CD4-positive, alpha-beta T cell (primary cell): ENCODE data around the gene TSPAN18. TPM values are rescaled to one million over a fixed set of nuclear protein-coding genes. Genes with fewer than 3 reads are reported as not detected.

Source experiments
- ATAC-seq: fragments of 200-7000 bp; cut with Tn5 transposase; one replicate; pipeline ENCODE4 v1.10.0; 2022; ENCODE audit warnings: mild to moderate bottlenecking; ENCODE audit not compliant: poor library complexity
- CTCF ChIA-PET: fragments of 350-600 bp; sonication (Branson Sonifier 250); formaldehyde crosslinking; loops from one replicate; lab custom pipeline; 2021; ENCODE audit warnings: antibody characterized with exemption, inconsistent platforms; lab: Charles Lee
- POLR2A ChIA-PET: fragments of 350-600 bp; sonication (Branson Sonifier 250); formaldehyde crosslinking; loops from one replicate; lab custom pipeline; 2021; ENCODE audit warnings: antibody characterized with exemption, inconsistent platforms; lab: Charles Lee
- DNase-seq, 14 experiments: peaks; one replicate each; pipeline ENCODE4 v3.0.0-alpha.2; 2013 to 2020; ENCODE audit warnings: mixed read lengths in 2 of 14
- H3K27ac ChIP-seq, 2 donors: one replicate each; pipeline versions ENCODE4 v1.5.1 to v1.7.0; 2013; ENCODE audit warnings: low read length in 2 of 2, low read depth in 1 of 2, mild to moderate bottlenecking in 1 of 2
- H3K27me3 ChIP-seq, 2 experiments: 1 replicate in 1 of 2; 2 replicates in 1 of 2; pipeline versions ENCODE4 v1.6.1 to v1.7.0; 2013; ENCODE audit warnings: low read length in 2 of 2, control low read depth in 1 of 2, mild to moderate bottlenecking in 1 of 2, moderate library complexity in 1 of 2; ENCODE audit not compliant: insufficient read depth in 2 of 2, control insufficient read depth in 1 of 2
- H3K36me3 ChIP-seq: one replicate; pipeline ENCODE4 v1.6.1; 2013; ENCODE audit warnings: low read length, control low read depth; ENCODE audit not compliant: insufficient read depth
- H3K4me1 ChIP-seq: one replicate; pipeline ENCODE4 v1.6.1; 2013; ENCODE audit warnings: low read length, control low read depth; ENCODE audit not compliant: insufficient read depth
- H3K4me3 ChIP-seq: one replicate; pipeline ENCODE4 v1.5.1; 2013; ENCODE audit warnings: mild to moderate bottlenecking, low read length, moderate library complexity
- H3K9me3 ChIP-seq, 2 experiments: 1 replicate in 1 of 2; 2 replicates in 1 of 2; pipeline versions ENCODE4 v1.6.1 to v1.7.0; 2013; ENCODE audit warnings: low read length in 2 of 2, mild to moderate bottlenecking in 2 of 2, control low read depth in 1 of 2, moderate library complexity in 1 of 2; ENCODE audit not compliant: control insufficient read depth in 1 of 2, insufficient read depth in 1 of 2
- H3K27ac Mint-ChIP-seq: one replicate; pipeline ENCODE4 v1.8.0; 2020; ENCODE audit warnings: mixed read lengths
- H3K27me3 Mint-ChIP-seq: one replicate; pipeline ENCODE4 v1.8.0; 2021; ENCODE audit warnings: mixed read lengths
- H3K36me3 Mint-ChIP-seq: one replicate; pipeline ENCODE4 v1.8.0; 2021; ENCODE audit warnings: low read depth, mixed read lengths
- H3K4me1 Mint-ChIP-seq: one replicate; pipeline ENCODE4 v1.8.0; 2021; ENCODE audit warnings: low read depth, mixed read lengths
- H3K4me3 Mint-ChIP-seq: one replicate; pipeline ENCODE4 v1.8.0; 2020; ENCODE audit warnings: mild to moderate bottlenecking, mixed read lengths
- H3K9me3 Mint-ChIP-seq: one replicate; pipeline ENCODE4 v1.8.0; 2020; ENCODE audit warnings: mixed read lengths
- CTCF ChIP-seq: fragments of 200-600 bp; IDR thresholded peaks from one replicate; pipeline ENCODE4 v1.8.0; 2022; ENCODE audit warnings: antibody characterized with exemption, mild to moderate bottlenecking
- intact Hi-C, 2 experiments: fragments of 100-400 bp; cut with DNase I in 1 of 2; cut with micrococcal nuclease in 1 of 2; formaldehyde crosslinking; loops; one replicate each; pipeline versions ENCODE4 v1.15.1 to v1.9.0; 2023 to 2025; cut with DNase I, micrococcal nuclease
- total RNA-seq, 174 experiments: library from RNA in 2 of 174; stranded (reverse) in 2 of 174; gene quantifications; one replicate each; pipeline ENCODE4 v1.2.3 and lab custom pipeline; 2021 to 2026

Gene TSPAN18
- total RNA-seq, 2 experiments from 2014 or later: 23.0 to 25.3 TPM

GRCh38 chr11:44711787-44712608 lies 14.8 kb upstream of the TSPAN18 start:
- Histone ChIP-seq H3K4me1 (peaks cover 26% of the 10 kb centered on the region), H3K4me3 (no peak overlapping the region), H3K9me3 (peaks cover 0 to 16% of the 10 kb centered on the region in 2 experiments), H3K27me3 (peaks cover 0 to 2% of the 10 kb centered on the region in 2 experiments), H3K36me3 (no peaks in the 10 kb centered on the region), H3K27ac (no peak overlapping the region)
- Mint-ChIP-seq H3K9me3 (peaks cover 3% of the 10 kb centered on the region), H3K4me3 (no peak overlapping the region), H3K36me3 (no peaks in the 10 kb centered on the region), H3K4me1 (peaks cover 27% of the 10 kb centered on the region), H3K27ac (no peak overlapping the region), H3K27me3 (peaks cover 5% of the 10 kb centered on the region)
- no peak for TF ChIP-seq CTCF
- intact Hi-C loops: no loop called here
- DNase-seq (no peak), ATAC-seq (no peak)
- CTCF ChIA-PET: no interaction called here
- POLR2A ChIA-PET: no interaction called here

GRCh38 chr11:44713022-44713421 lies 13.7 kb upstream of the TSPAN18 start:
- peaks cover 26% of the 10 kb centered on the region for H3K4me1 ChIP-seq
- H3K27me3 ChIP-seq: peaks cover 0 to 2% of the 10 kb centered on the region in 2 experiments
- CTCF ChIA-PET: no interaction called here
- Mint-ChIP-seq H3K4me3 (no peak overlapping the region), H3K9me3 (peaks cover 3% of the 10 kb centered on the region), H3K4me1 (peaks cover 27% of the 10 kb centered on the region), H3K27ac (no peak overlapping the region), H3K27me3 (peaks cover 5% of the 10 kb centered on the region), H3K36me3 (no peaks in the 10 kb centered on the region)
- no peak overlapping the region for H3K4me3 ChIP-seq
- no peak overlapping the region for H3K27ac ChIP-seq
- intact Hi-C loops: no loop called here
- H3K36me3 ChIP-seq: no peaks in the 10 kb centered on the region
- ATAC-seq: no peak
- POLR2A ChIA-PET: no interaction called here
- no peak for TF ChIP-seq CTCF
- peaks cover 0 to 16% of the 10 kb centered on the region in 2 experiments for H3K9me3 ChIP-seq
- no peak for DNase-seq

DNA sequence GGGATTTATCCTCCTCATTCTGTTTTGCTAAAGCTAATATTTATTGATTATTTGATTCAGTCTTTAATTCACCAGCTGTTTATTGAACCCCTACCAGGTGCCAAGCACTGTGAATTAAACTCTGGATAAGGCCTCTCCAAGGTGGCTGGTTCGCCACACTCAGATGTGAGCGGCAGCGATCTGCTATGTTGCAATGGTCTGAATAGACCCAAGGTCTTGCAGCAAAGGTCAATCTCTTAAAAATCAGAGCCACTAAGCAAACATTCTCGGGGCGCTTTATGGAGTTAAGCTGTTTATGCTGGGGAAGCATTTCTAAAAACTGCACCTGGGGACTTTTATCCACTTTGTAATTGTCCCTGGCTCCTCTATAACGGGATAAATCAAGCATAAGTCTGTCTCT lies 10.5 kb upstream of the TSPAN18 start:
- DNase-seq (no peak), ATAC-seq (no peak)
- Histone ChIP-seq H3K4me1 (peaks cover 7% of the 10 kb centered on the region), H3K36me3 (no peaks in the 10 kb centered on the region), H3K9me3 (no peaks in the 10 kb centered on the region), H3K27ac (no peak overlapping the region), H3K4me3 (no peak overlapping the region), H3K27me3 (no peaks in the 10 kb centered on the region)
- CTCF ChIA-PET: interaction anchor here (0.7 kb wide), 1 partner anchor 71 kb away, joined by 3 read pairs; no protein-coding TSS in a partner anchor
- intact Hi-C loops: no loop called here
- no peak for TF ChIP-seq CTCF
- Mint-ChIP-seq H3K36me3 (no peaks in the 10 kb centered on the region), H3K27ac (no peak overlapping the region), H3K27me3 (no peaks in the 10 kb centered on the region), H3K9me3 (no peaks in the 10 kb centered on the region), H3K4me1 (peaks cover 9% of the 10 kb centered on the region), H3K4me3 (no peak overlapping the region)
- POLR2A ChIA-PET: no interaction called here
